Measurements from ENCODE around the gene TRIM36. TPM values are rescaled to one million over a fixed set of nuclear protein-coding genes. Genes with fewer than 3 reads are reported as not detected.

Gene TRIM36
- polyA plus RNA-seq (2013, experiment 1 of 2; ENCODE audit: insufficient read length) = 0.15 TPM
- 0.09 TPM for polyA plus RNA-seq (2013, experiment 2 of 2; ENCODE audit: insufficient read length)

- DNase-seq = peak; percentile 83
These were observed at the start of gene TRIM36 for GRCh38 chr5:115169487-115170133. Gene TRIM36, minus strand, starts transcription at chr5:115169908. Its CDS starts 274 bp downstream, at chr5:115169634.

DNA sequence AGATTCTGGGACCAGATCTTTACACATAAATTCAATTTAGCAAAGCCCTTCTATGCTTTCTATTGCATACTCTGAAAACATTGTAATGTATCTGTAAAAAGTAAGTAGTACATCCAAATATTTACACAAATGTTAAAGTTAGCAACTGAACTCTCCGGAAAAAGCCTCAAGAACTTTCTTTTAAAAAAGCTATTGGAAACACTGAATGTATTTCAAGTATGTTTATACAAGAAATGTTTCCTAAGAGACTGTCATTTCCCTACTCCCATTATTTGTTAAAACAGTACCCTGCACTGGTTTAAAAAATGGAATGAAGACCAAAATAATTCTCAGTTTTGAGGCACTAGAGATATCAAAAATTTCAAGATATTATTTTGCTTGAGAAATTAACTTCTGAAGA is 44.8 kb upstream of the TRIM36 start:
- no peak for DNase-seq

- no peak for DNase-seq
These were observed 39.6 kb upstream of the TRIM36 start for GRCh38 chr5:115209279-115209678.

DNA sequence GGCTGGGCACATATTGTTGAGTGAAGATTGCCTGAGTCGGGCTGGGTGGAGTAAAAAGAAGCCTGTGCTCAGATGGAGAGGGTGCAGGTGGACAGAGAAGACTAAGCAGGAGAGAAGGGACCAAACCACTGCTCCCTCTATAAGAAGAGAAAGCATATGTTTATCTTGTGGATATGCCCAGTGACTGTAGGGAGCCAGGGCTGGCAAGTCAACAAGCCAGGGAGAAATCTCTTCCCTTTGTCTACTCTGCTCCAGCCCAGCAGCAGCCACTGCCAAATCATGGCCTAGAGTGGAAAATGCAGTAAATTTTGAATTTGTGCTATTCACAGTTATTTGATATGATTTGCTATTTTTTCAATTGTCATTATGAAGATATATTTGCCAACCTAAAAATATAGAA is 33.2 kb upstream of the TRIM36 start:
- DNase-seq = no peak

DNA sequence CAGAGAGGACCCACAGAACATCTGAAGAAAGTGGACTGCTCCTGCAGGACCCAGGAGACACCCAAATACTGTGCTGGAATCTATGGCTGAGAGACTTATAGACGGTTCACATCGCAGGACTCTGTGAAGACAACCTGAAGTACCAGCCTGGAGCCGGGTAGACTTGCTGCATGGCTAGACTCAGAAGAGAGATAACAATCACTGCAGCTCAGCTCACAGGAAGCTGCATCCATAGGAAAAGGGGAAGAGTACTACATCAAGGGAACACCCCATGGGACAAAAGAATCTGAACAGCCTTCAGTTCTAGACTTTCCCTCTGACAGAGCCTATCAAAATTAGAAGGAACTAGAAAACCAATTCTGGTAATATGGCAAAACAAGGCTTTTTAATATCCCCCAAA is 26.5 kb upstream of the TRIM36 start:
- no peak for DNase-seq

DNA sequence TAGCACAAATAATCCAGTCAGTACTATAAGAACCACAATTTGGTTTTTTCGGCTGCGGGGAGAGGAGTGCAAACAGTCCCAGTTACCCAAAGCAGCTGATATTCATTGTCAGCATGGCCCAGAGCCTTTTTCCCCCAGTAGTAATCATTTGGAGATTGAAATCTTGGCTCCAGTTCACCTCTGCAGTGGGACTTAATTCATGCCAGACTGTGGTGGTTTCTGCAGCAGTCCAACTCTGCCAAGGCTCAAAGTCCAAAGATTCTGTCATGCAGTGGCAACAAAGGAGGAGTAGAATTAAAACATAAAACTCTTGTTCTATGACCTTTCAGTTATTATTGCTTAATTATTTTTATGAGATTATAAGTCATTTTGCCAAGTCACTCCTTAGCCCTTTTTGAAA is 25.0 kb upstream of the TRIM36 start:
- peak; percentile 14 for DNase-seq

DNA sequence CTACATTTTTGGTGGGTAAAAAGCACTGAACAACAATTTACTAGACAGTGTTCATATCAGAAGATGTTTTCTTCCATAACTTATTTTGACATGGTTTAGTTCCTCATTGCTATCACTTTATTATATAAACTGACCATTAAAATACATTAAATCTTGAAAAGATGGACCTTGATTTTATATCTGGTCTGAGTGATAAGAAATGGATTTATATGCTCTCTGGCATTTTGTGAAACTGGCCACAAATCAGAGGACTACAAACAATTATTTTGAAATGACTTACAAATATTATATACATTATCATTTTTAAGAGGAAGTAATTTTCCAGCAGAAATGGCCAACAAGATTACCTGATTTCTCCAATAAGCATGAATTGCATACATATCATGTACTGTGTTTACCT is 23.6 kb upstream of the TRIM36 start:
- no peak for DNase-seq

GRCh38 chr5:115192098-115192497 is 22.4 kb upstream of the TRIM36 start:
- no peak for DNase-seq

GRCh38 chr5:115191474-115192031 is 21.8 kb upstream of the TRIM36 start:
- no peak for DNase-seq

- DNase-seq = no peak
These were observed 20.7 kb upstream of the TRIM36 start for GRCh38 chr5:115190388-115190787.

- no peak for DNase-seq
These were observed 20.2 kb upstream of the TRIM36 start for GRCh38 chr5:115189866-115190265.

DNA sequence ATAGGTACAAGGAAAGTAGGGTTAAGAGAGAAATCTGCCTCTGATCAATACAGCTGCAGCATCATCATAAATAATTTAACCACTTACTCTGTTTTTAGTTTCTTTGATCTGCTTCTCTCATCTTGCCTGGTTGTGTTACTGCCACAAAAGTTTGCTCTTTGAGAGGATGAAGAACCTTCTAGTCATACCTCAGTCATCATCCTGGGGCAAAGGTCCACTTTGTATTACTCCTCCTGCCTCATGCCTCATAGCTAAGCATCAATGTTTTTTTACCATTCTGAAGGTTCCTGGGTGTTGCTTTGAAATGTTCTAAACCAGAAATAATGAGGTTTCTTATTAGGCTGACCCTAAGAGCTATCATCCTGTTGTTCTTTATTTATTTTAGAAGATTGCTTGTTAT is 17.1 kb upstream of the TRIM36 start:
- no peak for DNase-seq

DNA sequence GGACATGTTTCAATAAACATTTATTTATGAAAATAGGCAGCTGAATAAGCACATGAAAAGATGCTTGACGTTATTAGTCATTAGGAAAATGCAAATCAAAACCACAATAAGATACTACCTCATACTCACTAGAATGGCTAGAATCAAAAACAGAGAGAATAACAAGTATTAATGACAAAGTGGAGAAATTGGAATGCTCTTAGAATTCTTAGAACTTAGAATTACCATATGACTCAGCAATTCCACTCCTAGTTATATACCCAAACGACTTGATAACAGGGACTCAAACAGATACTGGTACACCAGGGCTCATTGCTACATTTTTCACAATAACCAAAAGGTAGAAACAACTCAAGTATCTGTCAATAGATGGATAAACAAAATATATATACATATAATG is 15.1 kb upstream of the TRIM36 start:
- DNase-seq = peak; percentile 8

GRCh38 chr5:115181757-115182156 is 12.0 kb upstream of the TRIM36 start:
- DNase-seq = no peak

GRCh38 chr5:115180165-115180709 is 10.5 kb upstream of the TRIM36 start:
- DNase-seq = peak; percentile 21

- DNase-seq = peak; percentile 8
These were observed 9.9 kb upstream of the TRIM36 start for GRCh38 chr5:115179394-115180164.

GRCh38 chr5:115179030-115179393 is 9.3 kb upstream of the TRIM36 start:
- no peak for DNase-seq

GRCh38 chr5:115170929-115171510 is 1.3 kb upstream of the TRIM36 start:
- DNase-seq = no peak

- no peak for DNase-seq
These were observed 623 bp upstream of the TRIM36 start for GRCh38 chr5:115170134-115170928.

DNA sequence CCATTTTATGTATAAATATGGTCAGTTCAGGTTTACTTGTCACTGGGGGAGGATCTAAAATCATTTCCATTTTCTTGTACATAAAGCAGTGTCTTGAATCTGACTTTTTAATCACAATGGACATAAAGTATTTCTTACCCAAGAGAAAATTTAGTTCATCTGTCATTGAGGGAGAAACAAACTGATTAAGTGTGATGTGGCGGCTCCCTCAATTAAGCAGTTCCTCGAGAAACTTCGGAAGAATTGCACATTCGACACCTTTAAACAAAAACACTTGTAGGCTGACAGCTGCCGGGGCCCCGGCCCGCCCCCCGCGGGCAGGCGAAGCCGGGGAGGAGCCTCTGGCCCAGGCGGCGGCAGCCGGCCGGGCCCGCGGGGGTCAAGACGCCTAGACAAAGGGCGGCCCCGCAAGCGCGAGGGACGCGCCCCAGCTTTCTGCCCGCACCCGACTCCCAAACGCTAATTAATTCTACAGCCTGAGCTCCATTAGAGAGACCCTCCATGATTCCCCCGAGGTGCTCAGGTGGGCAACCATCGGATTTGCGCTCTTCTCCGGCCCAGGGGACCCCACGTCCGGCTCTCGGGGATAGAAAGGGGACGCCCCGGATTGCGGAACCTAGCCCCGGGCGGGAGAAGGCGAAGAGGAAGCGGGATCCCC is 750 bp downstream of the TRIM36 start:
- no peak for DNase-seq

DNA sequence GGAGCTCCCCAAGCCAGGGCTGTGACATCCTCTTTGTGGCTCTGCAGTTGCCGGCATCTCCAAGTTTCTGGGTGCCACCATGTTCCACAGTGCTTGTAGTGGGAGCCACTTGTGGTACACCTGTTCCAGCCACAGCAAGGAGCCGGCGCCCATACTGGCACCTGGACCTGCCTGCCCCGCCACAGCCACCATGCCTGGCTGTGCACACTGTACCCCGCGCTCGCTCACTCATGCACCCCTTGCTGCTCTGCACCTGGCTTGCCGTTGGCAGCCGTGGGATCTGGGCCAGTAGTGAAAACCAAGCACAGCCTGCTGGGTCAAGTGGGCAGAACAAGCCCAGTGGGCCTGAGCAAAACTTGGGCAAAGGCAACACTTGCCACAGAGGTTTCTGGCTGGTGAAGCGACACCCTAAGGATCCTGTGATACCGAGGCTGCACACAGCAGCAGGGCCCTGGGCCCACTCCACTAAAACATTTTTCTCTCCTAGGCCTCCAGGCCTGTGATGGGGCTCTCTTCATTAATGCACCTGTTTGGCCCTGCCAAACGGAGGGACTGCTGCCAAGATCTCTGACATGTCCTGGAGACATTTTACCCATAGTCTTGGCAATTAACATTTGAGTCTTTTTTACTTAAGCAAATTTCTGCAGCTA is 2.8 kb downstream of the TRIM36 start:
- no peak for DNase-seq

Measured in fibroblast of skin of abdomen (primary cell).